Stimulated activated CD8-positive, alpha-beta memory T cell treated with anti-CD3 and anti-CD28 coated beads, Interleukin-4, amount 100 ng/mL, for 48 hours (primary cell): Measurements from ENCODE around the gene SYP.
A peak's percentile ranks its signal among the peaks of the same experiment; 100 is the strongest.
"Not testable (repeated sequence)": the region's sequence is repeated elsewhere in the genome, so short reads cannot be mapped to it uniquely, and the experiment has no call there.

Experiments
- DNase-seq: peaks from one replicate; pipeline ENCODE4 v3.0.0-alpha.2; 2020

SYP gene

GRCh38 chrX:49165901-49166881 lies 33.8 kb downstream of the SYP start:
- peak; percentile 79 for DNase-seq

- no peak for DNase-seq
Measured at GRCh38 chrX:49164589-49165360, 35.2 kb downstream of the SYP start.

- peak; percentile 81 for DNase-seq
Measured at GRCh38 chrX:49163555-49164419, 36.2 kb downstream of the SYP start.

- no peak for DNase-seq
Measured at GRCh38 chrX:49162620-49163019, 37.4 kb downstream of the SYP start, which contains the start of gene MAGIX. Gene MAGIX, plus strand, starts transcription at chrX:49162758. Its CDS starts 132 bp downstream, at chrX:49162890.

GRCh38 chrX:49161632-49162031 lies 38.4 kb downstream of the SYP start:
- no peak for DNase-seq

GRCh38 chrX:49160908-49161307 lies 39.1 kb downstream of the SYP start:
- no peak for DNase-seq

GRCh38 chrX:49157194-49157593 lies 42.8 kb downstream of the SYP start:
- DNase-seq = no peak

GRCh38 chrX:49155900-49156837 lies 43.8 kb downstream of the SYP start:
- peak; percentile 88 for DNase-seq

GRCh38 chrX:49155243-49155899 lies 44.6 kb downstream of the SYP start:
- peak; percentile 43 for DNase-seq

GRCh38 chrX:49153467-49153866 lies 46.5 kb downstream of the SYP start:
- no peak for DNase-seq

- DNase-seq = not testable (repeated sequence)
Measured at GRCh38 chrX:49149291-49149690, 50.7 kb downstream of the SYP start.

- not testable (repeated sequence) for DNase-seq
Measured at GRCh38 chrX:49148390-49149100, 51.4 kb downstream of the SYP start.

GRCh38 chrX:49147936-49148335 lies 52.1 kb downstream of the SYP start:
- no peak for DNase-seq

- no peak for DNase-seq
Measured at GRCh38 chrX:49147282-49147681, 52.7 kb downstream of the SYP start.

GRCh38 chrX:49143154-49143553 lies 56.8 kb downstream of the SYP start:
- DNase-seq = not testable (repeated sequence)

GRCh38 chrX:49142264-49142663 lies 57.7 kb downstream of the SYP start:
- not testable (repeated sequence) for DNase-seq

- no peak for DNase-seq
Measured at GRCh38 chrX:49139713-49140112, 60.3 kb downstream of the SYP start.
